HepG2 (cell line): Measurements from ENCODE around the gene KLHDC4. TPM values are rescaled to one million over a fixed set of nuclear protein-coding genes. Genes with fewer than 3 reads are reported as not detected.

ENCODE experiments used
- CCDC6 ChIP-seq: sonication (generic); formaldehyde crosslinking; IDR thresholded peaks from 2 replicates; pipeline ENCODE4 v1.8.1; 2022; ENCODE audit warnings: mild to moderate bottlenecking, missing genetic modification reagents, moderate library complexity
- EP300 ChIP-seq, 3 experiments: sonication (generic) in 1 of 3; formaldehyde crosslinking in 1 of 3; IDR thresholded peaks; 2 replicates each; pipeline versions ENCODE4 v1.5.1 to v1.6.1; 2011 to 2020; ENCODE audit warnings: low read depth in 2 of 3, low read length in 2 of 3, borderline replicate concordance in 1 of 3, improper control_type of control experiment in 1 of 3, mild to moderate bottlenecking in 1 of 3, missing genetic modification reagents in 1 of 3, moderate library complexity in 1 of 3
- GATA4 ChIP-seq: sonication (generic); IDR thresholded peaks from 2 replicates; pipeline ENCODE4 v1.6.1; 2016; ENCODE audit warnings: antibody characterized with exemption, low read depth, borderline replicate concordance
- ISX ChIP-seq: sonication (generic); formaldehyde crosslinking; conservative IDR thresholded peaks from 2 replicates; pipeline ENCODE4 v1.5.0; 2020; ENCODE audit warnings: missing genetic modification reagents
- KLF11 ChIP-seq: IDR thresholded peaks from 2 replicates; pipeline ENCODE4 v1.6.1; 2016; ENCODE audit warnings: missing compliant biosample characterization
- KLF16 ChIP-seq, 2 experiments: sonication (generic) in 1 of 2; formaldehyde crosslinking in 1 of 2; IDR thresholded peaks; 2 replicates each; pipeline versions ENCODE4 v1.6.1 to v1.8.0; 2016 to 2023; ENCODE audit warnings: missing genetic modification reagents in 2 of 2, missing compliant biosample characterization in 1 of 2
- MED8 ChIP-seq: sonication (generic); formaldehyde crosslinking; IDR thresholded peaks from 2 replicates; pipeline ENCODE4 v1.8.1; 2023; ENCODE audit warnings: mild to moderate bottlenecking, missing genetic modification reagents; ENCODE audit not compliant: insufficient replicate concordance
- MYNN ChIP-seq: sonication (generic); formaldehyde crosslinking; IDR thresholded peaks from 2 replicates; pipeline ENCODE4 v1.4.0; 2020; ENCODE audit warnings: mild to moderate bottlenecking, low read depth, missing genetic modification reagents
- NFIB ChIP-seq: sonication (generic); formaldehyde crosslinking; IDR thresholded peaks from 2 replicates; pipeline ENCODE4 v1.9.0; 2021; ENCODE audit warnings: missing genetic modification reagents, mild to moderate bottlenecking, borderline replicate concordance
- NR2C2 ChIP-seq: sonication (generic); formaldehyde crosslinking; IDR thresholded peaks from 2 replicates; pipeline ENCODE4 v1.4.0; 2020; ENCODE audit warnings: missing genetic modification reagents, mild to moderate bottlenecking, moderate library complexity, borderline replicate concordance
- PPARG ChIP-seq: conservative IDR thresholded peaks from 2 replicates; pipeline ENCODE4 v1.6.1; 2016; ENCODE audit warnings: missing biosample characterization, missing genetic modification reagents
- SOX6 ChIP-seq, 2 experiments: fragments of 450-650 bp in 1 of 2; sonication (generic) in 1 of 2; formaldehyde crosslinking in 1 of 2; IDR thresholded peaks; 2 replicates each; pipeline versions ENCODE4 v1.4.0 to v1.6.1; 2017 to 2020; ENCODE audit warnings: antibody characterized with exemption in 1 of 2, mild to moderate bottlenecking in 1 of 2, missing genetic modification reagents in 1 of 2
- XBP1 ChIP-seq: sonication (generic); formaldehyde crosslinking; IDR thresholded peaks from 2 replicates; pipeline ENCODE4 v1.5.0; 2020; ENCODE audit warnings: missing genetic modification reagents
- ZBTB42 ChIP-seq: sonication (generic); formaldehyde crosslinking; IDR thresholded peaks from 2 replicates; pipeline ENCODE4 v1.5.0; 2020; ENCODE audit warnings: mild to moderate bottlenecking, missing genetic modification reagents
- ZFP1 ChIP-seq: IDR thresholded peaks from 2 replicates; pipeline ENCODE4 v1.6.1; 2016
- ZNF20 ChIP-seq: sonication (generic); formaldehyde crosslinking; IDR thresholded peaks from 2 replicates; pipeline ENCODE4 v1.4.0; 2020; ENCODE audit warnings: mild to moderate bottlenecking, moderate library complexity, missing genetic modification reagents
- ZNF235 ChIP-seq: sonication (generic); formaldehyde crosslinking; IDR thresholded peaks from 2 replicates; pipeline ENCODE4 v1.8.1; 2023; ENCODE audit warnings: mild to moderate bottlenecking, missing genetic modification reagents, borderline replicate concordance
- ZNF335 ChIP-seq: sonication (generic); formaldehyde crosslinking; IDR thresholded peaks from 2 replicates; pipeline ENCODE4 v1.4.0; 2020; ENCODE audit warnings: missing genetic modification reagents
- ZNF382 ChIP-seq: sonication (generic); formaldehyde crosslinking; IDR thresholded peaks from 2 replicates; pipeline ENCODE4 v1.5.0; 2020; ENCODE audit warnings: missing genetic modification reagents, mild to moderate bottlenecking, borderline replicate concordance
- ZNF782 ChIP-seq: sonication (generic); formaldehyde crosslinking; IDR thresholded peaks from 2 replicates; pipeline ENCODE4 v1.4.0; 2020; ENCODE audit warnings: missing genetic modification reagents, mild to moderate bottlenecking, borderline replicate concordance
- ZSCAN29 ChIP-seq: sonication (generic); formaldehyde crosslinking; conservative IDR thresholded peaks from 2 replicates; pipeline ENCODE4 v1.4.0; 2020; ENCODE audit warnings: mild to moderate bottlenecking, missing genetic modification reagents
- polyA plus RNA-seq, 8 experiments: library from polyadenylated mRNA; depleted of rRNA in 3 of 8; stranded (reverse) in 7 of 8; unstranded in 1 of 8; fragments of >200 nt; fragmentation: Illumina TruSeq in 4 of 8; extraction: Trizol in 4 of 8; gene quantifications; 2 replicates each; pipeline versions ENCODE4 v1.2.1 to v1.2.3, GENCODE V29; 2011 to 2016; ENCODE audit warnings: low read depth in 4 of 8, missing spikeins in 1 of 8, mixed read lengths in 1 of 8; ENCODE audit not compliant: insufficient read depth in 1 of 8
- total RNA-seq, 5 experiments: library from RNA; depleted of rRNA; stranded (reverse); fragments of >200 nt; fragmentation: Illumina TruSeq; extraction: Trizol; gene quantifications; 2 replicates each; pipeline ENCODE4 v1.2.3, GENCODE V29; 2016; ENCODE audit warnings: low read depth in 1 of 5
- TF ChIP-seq, protein P1 (sequence below), 2 experiments: fragments of 450-650 bp in 1 of 2; sonication (generic) in 1 of 2; formaldehyde crosslinking; IDR thresholded peaks; 2 replicates each; pipeline versions ENCODE4 v1.5.0 to v1.8.0; 2020 to 2022; ENCODE audit warnings: mild to moderate bottlenecking in 1 of 2, missing genetic modification reagents in 1 of 2
- TF ChIP-seq, protein P2 (sequence below): fragments of 450-650 bp; IDR thresholded peaks from 2 replicates; pipeline ENCODE4 v1.6.1; 2016
- TF ChIP-seq, protein P3 (sequence below): sonication (generic); formaldehyde crosslinking; IDR thresholded peaks from 2 replicates; pipeline ENCODE4 v1.4.0; 2020; ENCODE audit warnings: mild to moderate bottlenecking, missing genetic modification reagents

The KLHDC4 gene
- total and polyA plus RNA-seq, 2 of the 13 experiments (the other 11 are each of a cell fraction or from before 2014, with no cell fraction given): 18.7 to 31.8 TPM

DNA sequence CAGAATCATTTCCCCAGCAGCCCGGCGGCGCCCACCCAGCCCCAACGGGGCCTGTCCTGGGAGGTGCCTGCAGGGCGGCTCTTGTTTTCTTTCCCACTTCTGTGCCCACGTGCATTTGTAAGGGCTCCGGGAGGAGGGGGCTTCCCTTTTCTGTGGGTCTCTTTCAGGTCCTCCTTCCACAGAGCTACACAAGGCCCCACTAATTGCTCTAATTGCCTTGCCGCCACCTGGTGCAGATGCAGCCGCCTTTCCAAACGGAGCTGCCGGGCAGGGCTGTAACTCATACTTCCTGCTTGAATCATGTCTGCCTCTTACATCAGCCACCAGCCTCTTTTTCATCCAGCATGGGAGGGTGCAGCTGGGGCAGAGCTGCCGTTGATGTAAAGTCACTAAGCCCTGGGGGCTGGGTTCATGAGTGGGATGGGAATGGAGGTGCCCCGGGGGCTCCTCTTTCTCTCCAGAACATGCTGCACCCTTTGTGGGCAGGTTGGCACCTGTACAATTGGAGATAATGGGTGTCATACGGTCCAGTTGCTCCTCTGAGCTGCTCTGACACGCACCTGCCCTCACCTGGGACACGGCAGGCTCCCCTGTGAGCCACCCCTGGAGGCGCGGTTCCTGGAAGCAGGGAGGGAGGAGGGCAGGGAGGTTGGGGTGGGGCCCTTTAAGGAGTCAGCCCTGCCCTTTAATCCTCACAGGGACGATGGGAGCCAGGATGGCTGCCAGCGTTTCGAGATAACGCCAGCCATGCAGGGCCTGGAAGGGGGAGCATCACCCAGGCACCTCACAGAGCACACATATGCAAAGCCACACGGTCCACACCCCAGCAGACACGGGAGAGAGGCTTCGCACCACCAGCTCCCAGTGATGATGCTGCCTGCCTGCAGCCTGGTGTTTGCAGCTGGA is 41.1 kb upstream of the KLHDC4 start (continued):
- TF ChIP-seq, protein P1, sequence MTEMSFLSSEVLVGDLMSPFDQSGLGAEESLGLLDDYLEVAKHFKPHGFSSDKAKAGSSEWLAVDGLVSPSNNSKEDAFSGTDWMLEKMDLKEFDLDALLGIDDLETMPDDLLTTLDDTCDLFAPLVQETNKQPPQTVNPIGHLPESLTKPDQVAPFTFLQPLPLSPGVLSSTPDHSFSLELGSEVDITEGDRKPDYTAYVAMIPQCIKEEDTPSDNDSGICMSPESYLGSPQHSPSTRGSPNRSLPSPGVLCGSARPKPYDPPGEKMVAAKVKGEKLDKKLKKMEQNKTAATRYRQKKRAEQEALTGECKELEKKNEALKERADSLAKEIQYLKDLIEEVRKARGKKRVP (CRISPR knock-in tag; IDR thresholded peaks at IDR 0.05): peak; percentile 60 to 100; a peak in 3 of 4 replicates
- TF ChIP-seq KLF16 (CRISPR knock-in tag; IDR thresholded peaks at IDR 0.05) (peak in 1 of 2 experiments; percentile 77; a peak in 2 of 4 replicates), ZNF235 (no peak), KLF11 (CRISPR knock-in tag) (no peak; the same call in 1 of the 2 replicates), ZNF782 (CRISPR knock-in tag) (peak; percentile 83), NR2C2 (peak; percentile 70), XBP1 (no peak), GATA4 (peak; percentile 22; the same call in 1 of the 2 replicates), ZSCAN29 (no peak), ZNF20 (no peak), MED8 (CRISPR knock-in tag) (peak; percentile 17), PPARG (CRISPR knock-in tag) (no peak), ZNF335 (CRISPR knock-in tag) (peak; percentile 95), SOX6 (IDR thresholded peaks at IDR 0.05) (no peak), SOX6 (CRISPR knock-in tag; IDR thresholded peaks at IDR 0.05) (peak; percentile 47), CCDC6 (CRISPR knock-in tag) (0 out of 2 replicates have a peak, but pooled peaks have one; percentile 64), ZBTB42 (CRISPR knock-in tag) (0 out of 2 replicates have a peak, but pooled peaks have one; percentile 58), NFIB (CRISPR knock-in tag) (no peak), ISX (CRISPR knock-in tag) (no peak), MYNN (CRISPR knock-in tag) (0 out of 2 replicates have a peak, but pooled peaks have one; percentile 81), ZNF382 (CRISPR knock-in tag) (no peak), EP300 (IDR thresholded peaks at IDR 0.05; ENCODE audit: low read depth in 2 of 2, low read length in 2 of 2) (no peak), EP300 (CRISPR knock-in tag; IDR thresholded peaks at IDR 0.05; ENCODE audit: borderline replicate concordance) (peak; percentile 84), ZFP1 (CRISPR knock-in tag) (peak; percentile 29; the same call in 1 of the 2 replicates)
- TF ChIP-seq, protein P2, sequence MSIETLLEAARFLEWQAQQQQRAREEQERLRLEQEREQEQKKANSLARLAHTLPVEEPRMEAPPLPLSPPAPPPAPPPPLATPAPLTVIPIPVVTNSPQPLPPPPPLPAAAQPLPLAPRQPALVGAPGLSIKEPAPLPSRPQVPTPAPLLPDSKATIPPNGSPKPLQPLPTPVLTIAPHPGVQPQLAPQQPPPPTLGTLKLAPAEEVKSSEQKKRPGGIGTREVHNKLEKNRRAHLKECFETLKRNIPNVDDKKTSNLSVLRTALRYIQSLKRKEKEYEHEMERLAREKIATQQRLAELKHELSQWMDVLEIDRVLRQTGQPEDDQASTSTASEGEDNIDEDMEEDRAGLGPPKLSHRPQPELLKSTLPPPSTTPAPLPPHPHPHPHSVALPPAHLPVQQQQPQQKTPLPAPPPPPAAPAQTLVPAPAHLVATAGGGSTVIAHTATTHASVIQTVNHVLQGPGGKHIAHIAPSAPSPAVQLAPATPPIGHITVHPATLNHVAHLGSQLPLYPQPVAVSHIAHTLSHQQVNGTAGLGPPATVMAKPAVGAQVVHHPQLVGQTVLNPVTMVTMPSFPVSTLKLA: no peak
- TF ChIP-seq, protein P3, sequence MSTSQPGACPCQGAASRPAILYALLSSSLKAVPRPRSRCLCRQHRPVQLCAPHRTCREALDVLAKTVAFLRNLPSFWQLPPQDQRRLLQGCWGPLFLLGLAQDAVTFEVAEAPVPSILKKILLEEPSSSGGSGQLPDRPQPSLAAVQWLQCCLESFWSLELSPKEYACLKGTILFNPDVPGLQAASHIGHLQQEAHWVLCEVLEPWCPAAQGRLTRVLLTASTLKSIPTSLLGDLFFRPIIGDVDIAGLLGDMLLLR: no peak
